GM12878 (cell line): ENCODE measurements around the gene NNAT.

Experiments used
- CREM ChIP-seq: IDR thresholded peaks from 2 replicates; pipeline ENCODE4 v1.6.1; 2014; ENCODE audit warnings: antibody characterized with exemption, low read depth
- CTCF ChIP-seq, 3 experiments: IDR thresholded peaks in 2 of 3; conservative IDR thresholded peaks in 1 of 3; 2 replicates each; pipeline ENCODE4 v1.5.1; 2011; ENCODE audit warnings: low read depth in 3 of 3, low read length in 3 of 3, mild to moderate bottlenecking in 3 of 3, control low read depth in 2 of 3, moderate library complexity in 2 of 3, inconsistent platforms in 1 of 3, mixed read lengths in 1 of 3; ENCODE audit not compliant: control insufficient read depth in 2 of 3, insufficient read depth in 1 of 3; ENCODE audit errors: extremely low read depth in 1 of 3
- EP300 ChIP-seq, 2 experiments: fragments of 150-350 bp in 1 of 2; IDR thresholded peaks; 2 replicates each; pipeline ENCODE4 v1.6.1; 2011 to 2012; ENCODE audit warnings: low read depth in 2 of 2, low read length in 2 of 2, borderline replicate concordance in 1 of 2, improper control_type of control experiment in 1 of 2, inconsistent platforms in 1 of 2; ENCODE audit not compliant: control insufficient read depth in 1 of 2
- EZH2 ChIP-seq: IDR thresholded peaks from 2 replicates; pipeline ENCODE4 v1.6.1; 2012; ENCODE audit warnings: low read depth, mild to moderate bottlenecking, control low read depth, inconsistent platforms, low read length, borderline replicate concordance; ENCODE audit not compliant: control insufficient read depth
- MAX ChIP-seq: IDR thresholded peaks from 2 replicates; pipeline ENCODE4 v1.6.1; 2012; ENCODE audit warnings: low read depth, low read length, improper control_type of control experiment
- MXI1 ChIP-seq: fragments of 150-350 bp; IDR thresholded peaks from 2 replicates; pipeline ENCODE4 v1.6.1; 2011; ENCODE audit warnings: low read depth, mild to moderate bottlenecking, inconsistent platforms, low read length, improper control_type of control experiment
- NBN ChIP-seq: fragments of 450-650 bp; IDR thresholded peaks from 2 replicates; pipeline ENCODE4 v1.6.1; 2016
- POLR2A ChIP-seq: IDR thresholded peaks from 2 replicates; pipeline ENCODE4 v1.6.1; 2011; ENCODE audit warnings: low read depth, mild to moderate bottlenecking, low read length
- SREBF1 ChIP-seq: IDR thresholded peaks from 2 replicates; pipeline ENCODE4 v1.6.1; 2012; ENCODE audit warnings: mild to moderate bottlenecking, low read length
- SRF ChIP-seq, 2 experiments: IDR thresholded peaks; 2 replicates each; pipeline ENCODE4 v1.6.1; 2011; ENCODE audit warnings: low read depth in 2 of 2, low read length in 2 of 2, mild to moderate bottlenecking in 1 of 2, moderate library complexity in 1 of 2
- TBL1XR1 ChIP-seq: IDR thresholded peaks from 2 replicates; pipeline ENCODE4 v1.6.1; 2012; ENCODE audit warnings: low read depth, low read length, improper control_type of control experiment
- TF ChIP-seq, protein P1 (sequence below): fragments of 450-650 bp; IDR thresholded peaks from 2 replicates; pipeline ENCODE4 v1.6.1; 2017; ENCODE audit warnings: mild to moderate bottlenecking

DNA sequence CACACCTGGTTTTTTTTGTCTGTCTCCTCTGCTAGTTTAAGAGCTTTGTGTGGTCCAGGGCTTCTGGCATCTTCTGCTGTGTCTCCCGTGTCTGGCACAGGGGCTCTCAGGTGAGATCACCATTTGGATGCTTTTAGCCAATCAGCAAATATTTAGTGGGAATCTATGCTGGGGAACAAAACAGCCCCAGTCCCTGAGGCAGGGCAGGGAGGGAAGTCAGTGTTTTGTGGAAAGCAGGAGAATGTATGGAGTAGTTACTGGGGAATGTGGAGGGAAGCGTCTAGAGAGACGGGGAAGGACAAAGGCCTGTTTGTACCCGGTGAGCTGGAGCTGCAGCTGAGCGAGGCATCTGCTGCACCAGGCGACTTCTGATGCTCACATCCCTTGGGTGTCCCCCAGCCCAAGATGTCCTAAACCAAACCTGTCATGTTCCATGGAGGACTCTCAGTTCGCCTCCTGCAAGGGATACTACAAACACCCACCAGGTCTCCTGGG lies 49.3 kb upstream of the NNAT start:
- TF ChIP-seq, protein P1, sequence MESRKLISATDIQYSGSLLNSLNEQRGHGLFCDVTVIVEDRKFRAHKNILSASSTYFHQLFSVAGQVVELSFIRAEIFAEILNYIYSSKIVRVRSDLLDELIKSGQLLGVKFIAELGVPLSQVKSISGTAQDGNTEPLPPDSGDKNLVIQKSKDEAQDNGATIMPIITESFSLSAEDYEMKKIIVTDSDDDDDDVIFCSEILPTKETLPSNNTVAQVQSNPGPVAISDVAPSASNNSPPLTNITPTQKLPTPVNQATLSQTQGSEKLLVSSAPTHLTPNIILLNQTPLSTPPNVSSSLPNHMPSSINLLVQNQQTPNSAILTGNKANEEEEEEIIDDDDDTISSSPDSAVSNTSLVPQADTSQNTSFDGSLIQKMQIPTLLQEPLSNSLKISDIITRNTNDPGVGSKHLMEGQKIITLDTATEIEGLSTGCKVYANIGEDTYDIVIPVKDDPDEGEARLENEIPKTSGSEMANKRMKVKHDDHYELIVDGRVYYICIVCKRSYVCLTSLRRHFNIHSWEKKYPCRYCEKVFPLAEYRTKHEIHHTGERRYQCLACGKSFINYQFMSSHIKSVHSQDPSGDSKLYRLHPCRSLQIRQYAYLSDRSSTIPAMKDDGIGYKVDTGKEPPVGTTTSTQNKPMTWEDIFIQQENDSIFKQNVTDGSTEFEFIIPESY = no peak
- TF ChIP-seq SRF (IDR thresholded peaks at IDR 0.05; ENCODE audit: low read depth in 2 of 2, low read length in 2 of 2) (no peak), CREM (no peak), POLR2A (no peak), EP300 (IDR thresholded peaks at IDR 0.05; ENCODE audit: borderline replicate concordance in 1 of 2, control insufficient read depth in 1 of 2, low read depth in 2 of 2, low read length in 2 of 2) (no peak), MAX (no peak), SREBF1 (no peak), MXI1 (no peak), TBL1XR1 (no peak), CTCF (IDR thresholded peaks at IDR 0.05 in 2 of 3, conservative IDR thresholded peaks at IDR 0.05 in 1 of 3; ENCODE audit: control insufficient read depth in 2 of 3, extremely low read depth in 1 of 3, insufficient read depth in 1 of 3, low read depth in 3 of 3, low read length in 3 of 3) (no peak), NBN (no peak), EZH2 (no peak)
